Left renal pelvis (tissue), 4 donors: ENCODE results near the gene MYO9B. TPM values are rescaled to one million over a fixed set of nuclear protein-coding genes. Genes with fewer than 3 reads are reported as not detected.

Experiments used
- DNase-seq, 4 donors: peaks; one replicate each; pipeline ENCODE4 v3.0.0-alpha.2; 2013; ENCODE audit warnings: low read depth in 4 of 4, low spot score in 3 of 4
- polyA plus RNA-seq, 4 donors: library from polyadenylated mRNA; unstranded; fragments of 120-200 nt; gene quantifications; one replicate each; pipeline ENCODE4 v1.2.1, GENCODE V29; 2013; ENCODE audit not compliant: insufficient read length in 4 of 4

Gene MYO9B
- polyA plus RNA-seq, 4 donors: 42.1 to 68.3 (median 52.2) TPM

GRCh38 chr19:17205237-17206140, 129.9 kb downstream of the MYO9B start:
- DNase-seq: peak in 1 of 4 donors; percentile 24

GRCh38 chr19:17206736-17207581, 131.4 kb downstream of the MYO9B start:
- DNase-seq: no peak

GRCh38 chr19:17209126-17210036, 133.8 kb downstream of the MYO9B start:
- DNase-seq: no peak

GRCh38 chr19:17210296-17210695, 134.7 kb downstream of the MYO9B start:
- no peak for DNase-seq

GRCh38 chr19:17211547-17212446, 136.2 kb downstream of the MYO9B start:
- DNase-seq: no peak

GRCh38 chr19:17213334-17213733, 137.8 kb downstream of the MYO9B start:
- no peak for DNase-seq

GRCh38 chr19:17214508-17215126, 139.0 kb downstream of the MYO9B start:
- no peak for DNase-seq

GRCh38 chr19:17215127-17215971, 139.8 kb downstream of the MYO9B start, which contains the start of gene USE1:
USE1 (plus strand) TSS chr19:17215357; CDS start chr19:17215406, 49 bp downstream.
- peak; percentile 82 to 89 (median 88) for DNase-seq

- DNase-seq: no peak
Observed at GRCh38 chr19:17216058-17216670, 140.6 kb downstream of the MYO9B start.

GRCh38 chr19:17219286-17219685, 143.7 kb downstream of the MYO9B start:
- no peak for DNase-seq

- DNase-seq: no peak
Observed at GRCh38 chr19:17220207-17220758, 144.7 kb downstream of the MYO9B start.

- DNase-seq: no peak
Observed at GRCh38 chr19:17225053-17225452, 149.5 kb downstream of the MYO9B start.

- DNase-seq: peak; percentile 95 to 97 (median 96)
Observed at GRCh38 chr19:17226002-17226933, 150.7 kb downstream of the MYO9B start, which contains the start of gene OCEL1. OCEL1 (plus strand) TSS chr19:17226226; CDS start chr19:17226248, 22 bp downstream.

- no peak for DNase-seq
Observed at GRCh38 chr19:17227798-17228367, 152.3 kb downstream of the MYO9B start.

GRCh38 chr19:17229890-17230289, 154.3 kb downstream of the MYO9B start:
- no peak for DNase-seq

GRCh38 chr19:17232258-17232657, 156.7 kb downstream of the MYO9B start:
- DNase-seq: no peak
